ENCODE measurements around the gene PTH2R. TPM values are rescaled to one million over a fixed set of nuclear protein-coding genes. Genes with fewer than 3 reads are reported as not detected.
A peak's percentile ranks its signal among the peaks of the same experiment; 100 is the strongest.

Gene PTH2R
- total RNA-seq (under 1 TPM in 6 of 7 donors, not detected in 1; 0.26 to 0.92 (median 0.53) TPM), polyA plus RNA-seq (under 1 TPM; 0.10 to 0.43 (median 0.20) TPM)
- long read RNA-seq, donor 1 = 0 reads
- long read RNA-seq, donor 2 = 0 reads

GRCh38 chr2:208406474-208407451 lies at the start of gene PTH2R:
Gene PTH2R (plus strand): TSS chr2:208406792. CDS start chr2:208407044, 252 bp downstream.
- Histone ChIP-seq H3K27me3 (replicated peaks in 1 of 7) (peaks cover 8 to 94% (median 42%) of the 10 kb centered on the region in 7 donors), H3K27ac (no peak within 1 kb of the TSS), H3K9me3 (no peaks in the 10 kb centered on the region), H3K4me3 (peak within 1 kb of the TSS in 5 of 8 donors; percentile 2 to 49 (median 19)), H3K4me1 (peaks cover 0 to 16% (median 13%) of the 10 kb centered on the region in 6 donors), H3K36me3 (no peaks in the 10 kb centered on the region)
- intact Hi-C loops (cut with DNase I; ENCODE audit: low total_unique reads) = no loop called here
- no peak for TF ChIP-seq POLR2A (IDR thresholded peaks at IDR 0.05)
- TF ChIP-seq CTCF (IDR thresholded peaks at IDR 0.05 in 8 of 11, conservative IDR thresholded peaks at IDR 0.05 in 3 of 11) = no peak
- no peak for TF ChIP-seq POLR2AphosphoS5 (IDR thresholded peaks at IDR 0.05)
- DNase-seq = peak; percentile 71
- 7 to 9% (median 7%) methylated on average over 65 to 82 of the region's 82 CpGs for WGBS, 5 donors

- WGBS, 5 donors = 23 to 44% (median 27%) methylated on average over 1 of the region's 1 CpG
- no peak for DNase-seq
- Histone ChIP-seq H3K36me3 (peaks cover 0 to 79% (median 44%) of the 10 kb centered on the region in 6 donors), H3K4me1 (peaks cover 0 to 19% (median 0%) of the 10 kb centered on the region in 6 donors), H3K27ac (peak overlapping the region in 3 of 8 donors; percentile 5 to 14 (median 13)), H3K9me3 (no peaks in the 10 kb centered on the region), H3K27me3 (replicated peaks in 1 of 7) (no peaks in the 10 kb centered on the region), H3K4me3 (no peak overlapping the region)
- TF ChIP-seq CTCF (IDR thresholded peaks at IDR 0.05 in 8 of 11, conservative IDR thresholded peaks at IDR 0.05 in 3 of 11) = no peak
- TF ChIP-seq POLR2A (IDR thresholded peaks at IDR 0.05) = no peak
- TF ChIP-seq POLR2AphosphoS5 (IDR thresholded peaks at IDR 0.05) = no peak
- intact Hi-C loops (cut with DNase I; ENCODE audit: low total_unique reads) = no loop called here
These were observed 49.6 kb upstream of the PTH2R start for GRCh38 chr2:208356846-208357574.

GRCh38 chr2:208358758-208359631 lies 47.6 kb upstream of the PTH2R start:
- Histone ChIP-seq H3K27me3 (replicated peaks in 1 of 7) (no peaks in the 10 kb centered on the region), H3K27ac (peak overlapping the region in 2 of 8 donors; percentile 67), H3K4me3 (peak overlapping the region in 3 of 8 donors; percentile 26 to 45 (median 28)), H3K9me3 (peaks cover 0 to under 1% (median 0%) of the 10 kb centered on the region in 8 donors), H3K4me1 (peaks cover 0 to 19% (median 0%) of the 10 kb centered on the region in 6 donors), H3K36me3 (peaks cover 0 to 59% (median 24%) of the 10 kb centered on the region in 6 donors)
- TF ChIP-seq POLR2A (IDR thresholded peaks at IDR 0.05) (no peak), POLR2AphosphoS5 (IDR thresholded peaks at IDR 0.05) (peak in 1 of 3 donors; percentile 35)
- DNase-seq = no peak
- WGBS, 5 donors = 86 to 93% (median 89%) methylated on average over 10 of the region's 10 CpGs
- intact Hi-C loops (cut with DNase I; ENCODE audit: low total_unique reads) = no loop called here

- Histone ChIP-seq H3K4me1 (peaks cover 0 to 19% (median 0%) of the 10 kb centered on the region in 6 donors), H3K27ac (peak overlapping the region in 3 of 8 donors; percentile 26 to 67 (median 67)), H3K4me3 (peak overlapping the region in 4 of 8 donors; percentile 10 to 45 (median 27)), H3K27me3 (replicated peaks in 1 of 7) (no peaks in the 10 kb centered on the region), H3K36me3 (peaks cover 0 to 53% (median 18%) of the 10 kb centered on the region in 6 donors), H3K9me3 (peaks cover 0 to 7% (median under 1%) of the 10 kb centered on the region in 8 donors)
- intact Hi-C loops (cut with DNase I; ENCODE audit: low total_unique reads) = no loop called here
- TF ChIP-seq POLR2AphosphoS5 (IDR thresholded peaks at IDR 0.05) = peak; percentile 49 to 81 (median 58)
- TF ChIP-seq CTCF (IDR thresholded peaks at IDR 0.05 in 8 of 11, conservative IDR thresholded peaks at IDR 0.05 in 3 of 11) = no peak
- peak; percentile 86 for DNase-seq
- 68 to 86% (median 73%) methylated on average over 14 to 17 of the region's 17 CpGs for WGBS, 5 donors
These were observed 47.0 kb upstream of the PTH2R start for GRCh38 chr2:208359632-208359986.
